ENCODE measurements around the gene TMBIM1. TPM values are rescaled to one million over a fixed set of nuclear protein-coding genes. Genes with fewer than 3 reads are reported as not detected.

TMBIM1 gene
- total RNA-seq, 1 donor from 2014 or later, result 300 TPM

- Histone ChIP-seq H3K9me3 (no peaks in the 10 kb centered on the region), H3K36me3 (peaks cover 100% of the 10 kb centered on the region), H3K4me3 (no peak overlapping the region), H3K27ac (peak overlapping the region; percentile 4), H3K27me3 (ENCODE audit: low read depth) (no peaks in the 10 kb centered on the region), H3K4me1 (peaks cover 60% of the 10 kb centered on the region)
- ATAC-seq (no peak), DNase-seq (no peak)
- TF ChIP-seq CTCF (IDR thresholded peaks at IDR 0.05), result no peak
- intact Hi-C loops (cut with DNase I), result no loop called here
Measured at GRCh38 chr2:218229851-218230250, 62.5 kb downstream of the TMBIM1 start.

- H3K4me1 ChIP-seq, result peaks cover 62% of the 10 kb centered on the region
- no peak for TF ChIP-seq CTCF (IDR thresholded peaks at IDR 0.05)
- H3K4me3 ChIP-seq, result no peak overlapping the region
- peak overlapping the region; percentile 4 for H3K27ac ChIP-seq
- H3K9me3 ChIP-seq, result no peaks in the 10 kb centered on the region
- peaks cover 100% of the 10 kb centered on the region for H3K36me3 ChIP-seq
- DNase-seq (no peak), ATAC-seq (peak; percentile 81 to 89)
- intact Hi-C loops (cut with DNase I), result no loop called here
- no peaks in the 10 kb centered on the region for H3K27me3 ChIP-seq (ENCODE audit: low read depth)
Measured at GRCh38 chr2:218229239-218229638, 63.1 kb downstream of the TMBIM1 start.

- TF ChIP-seq CTCF (IDR thresholded peaks at IDR 0.05), result no peak
- no peak for ATAC-seq
- H3K27ac ChIP-seq, result peak overlapping the region; percentile 4
- intact Hi-C loops (cut with DNase I), result no loop called here
- no peak for DNase-seq
- H3K9me3 ChIP-seq, result no peaks in the 10 kb centered on the region
- H3K4me1 ChIP-seq, result peaks cover 67% of the 10 kb centered on the region
- H3K4me3 ChIP-seq, result no peak overlapping the region
- peaks cover 100% of the 10 kb centered on the region for H3K36me3 ChIP-seq
- H3K27me3 ChIP-seq (ENCODE audit: low read depth), result no peaks in the 10 kb centered on the region
Measured at GRCh38 chr2:218228366-218229090, 63.8 kb downstream of the TMBIM1 start.

GRCh38 chr2:218226903-218227302 lies 65.4 kb downstream of the TMBIM1 start:
- TF ChIP-seq CTCF (IDR thresholded peaks at IDR 0.05), result no peak
- peaks cover 96% of the 10 kb centered on the region for H3K36me3 ChIP-seq

More at GRCh38 chr2:218226903-218227302, 65.4 kb downstream of the TMBIM1 start:
- intact Hi-C loops (cut with DNase I), result no loop called here
- H3K4me1 ChIP-seq, result peaks cover 84% of the 10 kb centered on the region
- no peaks in the 10 kb centered on the region for H3K27me3 ChIP-seq (ENCODE audit: low read depth)
- DNase-seq (no peak), ATAC-seq (no peak)
- H3K4me3 ChIP-seq, result no peak overlapping the region
- H3K27ac ChIP-seq, result no peak overlapping the region
- no peaks in the 10 kb centered on the region for H3K9me3 ChIP-seq

Small RNA genes lying within 50 kb of the gene (microRNA-seq; reads per million reads assigned to microRNA genes)
- 4.0 reads per million for gene MIR6513 (ENCODE audit: borderline number of aligned reads)
- gene MIR6810 (ENCODE audit: borderline number of aligned reads), result not detected

Other genes with a start within 250 kb of the TMBIM1 start
- not detected for gene RUFY4, start 223.2 kb downstream of the TMBIM1 start, total RNA-seq
- gene CXCR2, start 166.5 kb downstream of the TMBIM1 start, total RNA-seq, result 20.1 TPM
- 10.4 TPM for gene CXCR1, start 125.5 kb downstream of the TMBIM1 start, total RNA-seq
- gene ARPC2, start 75.3 kb downstream of the TMBIM1 start, total RNA-seq, result 382 TPM
- 4.6 TPM for gene GPBAR1, start 31.5 kb downstream of the TMBIM1 start, total RNA-seq
- gene AAMP, start 22.4 kb downstream of the TMBIM1 start, total RNA-seq, result 58.8 TPM
- 65.8 TPM for gene PNKD, start 22.0 kb downstream of the TMBIM1 start, total RNA-seq
- 5.6 TPM for gene CATIP, start 64.4 kb upstream of the TMBIM1 start, total RNA-seq
- gene SLC11A1, start 89.8 kb upstream of the TMBIM1 start, total RNA-seq, result 419 TPM
- gene CTDSP1, start 107.4 kb upstream of the TMBIM1 start, total RNA-seq, result 168 TPM
- gene VIL1, start 126.6 kb upstream of the TMBIM1 start, total RNA-seq, result 0.41 TPM

All from lower lobe of right lung (tissue), 2 donors.